ENCODE results near the gene CXXC5.
A peak's percentile ranks its signal among the peaks of the same experiment; 100 is the strongest.

Gene CXXC5

GRCh38 chr5:139664727-139665351 lies 16.7 kb downstream of the CXXC5 start:
- no peak for DNase-seq (ENCODE audit: low spot score)

GRCh38 chr5:139665626-139666025 lies 17.5 kb downstream of the CXXC5 start:
- DNase-seq (ENCODE audit: low spot score) = no peak

GRCh38 chr5:139666551-139666950 lies 18.4 kb downstream of the CXXC5 start:
- no peak for DNase-seq (ENCODE audit: low spot score)

GRCh38 chr5:139667001-139667729 lies 19.0 kb downstream of the CXXC5 start:
- DNase-seq (ENCODE audit: low spot score) = no peak

- DNase-seq (ENCODE audit: low spot score) = peak; percentile 55
These were observed 19.5 kb downstream of the CXXC5 start for GRCh38 chr5:139667730-139668063.

- DNase-seq (ENCODE audit: low spot score) = peak; percentile 73
These were observed 20.1 kb downstream of the CXXC5 start for GRCh38 chr5:139668064-139668880.

GRCh38 chr5:139668924-139669661 lies 20.9 kb downstream of the CXXC5 start:
- DNase-seq (ENCODE audit: low spot score) = no peak

- no peak for DNase-seq (ENCODE audit: low spot score)
These were observed 21.7 kb downstream of the CXXC5 start for GRCh38 chr5:139669662-139670368.

GRCh38 chr5:139670369-139671095 lies 22.4 kb downstream of the CXXC5 start:
- DNase-seq (ENCODE audit: low spot score) = no peak

- peak; percentile 68 for DNase-seq (ENCODE audit: low spot score)
These were observed 23.1 kb downstream of the CXXC5 start for GRCh38 chr5:139671096-139671841.

GRCh38 chr5:139675213-139675612 lies 27.1 kb downstream of the CXXC5 start:
- no peak for DNase-seq (ENCODE audit: low spot score)

- no peak for DNase-seq (ENCODE audit: low spot score)
These were observed 27.7 kb downstream of the CXXC5 start for GRCh38 chr5:139675825-139676224.

GRCh38 chr5:139676406-139676805 lies 28.3 kb downstream of the CXXC5 start:
- no peak for DNase-seq (ENCODE audit: low spot score)

- DNase-seq (ENCODE audit: low spot score) = no peak
These were observed 29.0 kb downstream of the CXXC5 start for GRCh38 chr5:139676951-139677735.

- DNase-seq (ENCODE audit: low spot score) = no peak
These were observed 29.8 kb downstream of the CXXC5 start for GRCh38 chr5:139677736-139678613.

GRCh38 chr5:139678751-139679750 lies 30.9 kb downstream of the CXXC5 start:
- DNase-seq (ENCODE audit: low spot score) = peak; percentile 85

All from AG20443 (cell line).